Activated CD8-positive, alpha-beta T cell treated with anti-CD3 and anti-CD28 coated beads for 36 hours (primary cell): ENCODE data around the gene ATL1. TPM values are rescaled to one million over a fixed set of nuclear protein-coding genes. Genes with fewer than 3 reads are reported as not detected.

Experiments
- ATAC-seq: fragments of 200-7000 bp; cut with Tn5 transposase; one replicate; pipeline ENCODE4 v1.10.0; 2021; ENCODE audit warnings: mild to moderate bottlenecking, moderate library complexity
- CTCF ChIA-PET: fragments of 350-600 bp; sonication (Branson Sonifier 250); formaldehyde crosslinking; loops from one replicate; lab custom pipeline; 2021; ENCODE audit warnings: antibody characterized with exemption; lab: Charles Lee
- POLR2A ChIA-PET: fragments of 350-600 bp; sonication (Branson Sonifier 250); formaldehyde crosslinking; loops from one replicate; lab custom pipeline; 2021; ENCODE audit warnings: antibody characterized with exemption; lab: Charles Lee
- DNase-seq: peaks from one replicate; pipeline ENCODE4 v3.0.0-alpha.2; 2020
- H3K27ac Mint-ChIP-seq: one replicate; pipeline ENCODE4 v1.8.0; 2021; ENCODE audit warnings: mild to moderate bottlenecking, mixed read lengths
- H3K27me3 Mint-ChIP-seq: one replicate; pipeline ENCODE4 v1.8.0; 2021; ENCODE audit warnings: mixed read lengths
- H3K36me3 Mint-ChIP-seq: one replicate; pipeline ENCODE4 v1.8.0; 2021; ENCODE audit warnings: low read depth, mixed read lengths
- H3K4me1 Mint-ChIP-seq: one replicate; pipeline ENCODE4 v1.8.0; 2021; ENCODE audit warnings: low read depth, mixed read lengths
- H3K4me3 Mint-ChIP-seq: one replicate; pipeline ENCODE4 v1.8.0; 2021; ENCODE audit warnings: mild to moderate bottlenecking, moderate library complexity, mixed read lengths
- H3K9me3 Mint-ChIP-seq: one replicate; pipeline ENCODE4 v1.8.0; 2021; ENCODE audit warnings: mixed read lengths
- intact Hi-C: fragments of 100-400 bp; cut with micrococcal nuclease; formaldehyde crosslinking; loops from one replicate; pipeline ENCODE4 v1.10.0; 2022
- total RNA-seq, 2 experiments: library from RNA; stranded (reverse); gene quantifications; one replicate each; pipeline ENCODE4 v1.2.3, GENCODE V29; 2021
- TF ChIP-seq, protein P1 (sequence below): fragments of 200-600 bp; IDR thresholded peaks from one replicate; pipeline ENCODE4 v1.8.0; 2022; ENCODE audit warnings: antibody characterized with exemption, mild to moderate bottlenecking

The ATL1 gene
- total RNA-seq, 2 experiments from 2014 or later, result 0.81 to 1.1 TPM

DNA sequence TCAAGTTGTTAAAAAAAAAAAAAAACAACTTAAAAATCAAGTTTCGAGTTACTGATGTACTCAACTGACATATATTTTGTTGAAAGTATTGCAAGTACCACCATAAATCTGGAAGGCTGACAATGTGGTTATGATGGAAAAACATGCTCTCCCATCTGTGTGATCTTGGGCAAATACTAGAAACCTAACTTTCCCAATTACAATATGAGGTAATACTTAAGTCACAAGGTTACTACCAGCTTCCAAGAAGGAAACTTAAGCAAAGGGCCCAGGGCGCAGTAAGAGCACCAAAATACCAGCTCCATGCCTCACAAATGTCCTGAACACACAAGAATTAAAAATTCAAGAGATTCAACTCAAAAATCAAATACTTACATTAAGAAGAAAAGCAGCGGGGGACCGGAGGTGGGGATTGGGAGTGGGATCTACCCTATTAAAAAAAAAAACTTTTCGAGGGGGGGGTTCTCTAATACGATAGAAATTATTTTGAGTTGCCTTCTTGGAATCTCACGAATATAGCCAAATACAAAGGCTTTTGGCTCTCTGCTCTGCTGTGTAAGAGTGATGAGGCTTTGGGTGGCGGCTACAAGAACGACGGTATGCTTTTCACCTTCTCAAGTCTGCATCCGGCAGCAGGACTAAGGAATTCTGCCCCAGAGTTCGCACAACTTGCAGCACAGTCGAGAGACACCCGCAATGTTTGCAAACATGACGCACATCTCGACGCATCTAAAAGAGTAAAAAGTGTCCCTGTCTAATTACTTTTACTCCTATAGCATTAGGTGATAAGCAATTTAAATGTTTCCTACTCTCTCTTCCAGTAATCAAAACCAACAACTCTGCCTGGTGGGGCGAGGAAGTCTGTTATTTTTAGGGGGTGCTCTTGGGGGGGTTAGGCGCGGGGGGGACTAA is 107.1 kb downstream of the ATL1 start:
- Mint-ChIP-seq H3K27me3 (no peaks in the 10 kb centered on the region), H3K36me3 (peaks cover 10% of the 10 kb centered on the region), H3K9me3 (no peaks in the 10 kb centered on the region), H3K4me3 (no peak overlapping the region), H3K4me1 (peaks cover 12% of the 10 kb centered on the region), H3K27ac (peak overlapping the region; percentile 70)
- DNase-seq, result peak; percentile 33
- ChIA-PET POLR2A (interaction anchor here (1.5 kb wide), 1 partner anchor 70 kb away, joined by 5 read pairs; no protein-coding TSS in a partner anchor), CTCF (interaction anchor here (0.8 to 2.1 kb wide), 8 partner anchors 47 to 346 kb away, joined by 3 to 10 read pairs (median 4); no protein-coding TSS in a partner anchor)
- intact Hi-C loops, result no loop called here
- TF ChIP-seq, protein P1, sequence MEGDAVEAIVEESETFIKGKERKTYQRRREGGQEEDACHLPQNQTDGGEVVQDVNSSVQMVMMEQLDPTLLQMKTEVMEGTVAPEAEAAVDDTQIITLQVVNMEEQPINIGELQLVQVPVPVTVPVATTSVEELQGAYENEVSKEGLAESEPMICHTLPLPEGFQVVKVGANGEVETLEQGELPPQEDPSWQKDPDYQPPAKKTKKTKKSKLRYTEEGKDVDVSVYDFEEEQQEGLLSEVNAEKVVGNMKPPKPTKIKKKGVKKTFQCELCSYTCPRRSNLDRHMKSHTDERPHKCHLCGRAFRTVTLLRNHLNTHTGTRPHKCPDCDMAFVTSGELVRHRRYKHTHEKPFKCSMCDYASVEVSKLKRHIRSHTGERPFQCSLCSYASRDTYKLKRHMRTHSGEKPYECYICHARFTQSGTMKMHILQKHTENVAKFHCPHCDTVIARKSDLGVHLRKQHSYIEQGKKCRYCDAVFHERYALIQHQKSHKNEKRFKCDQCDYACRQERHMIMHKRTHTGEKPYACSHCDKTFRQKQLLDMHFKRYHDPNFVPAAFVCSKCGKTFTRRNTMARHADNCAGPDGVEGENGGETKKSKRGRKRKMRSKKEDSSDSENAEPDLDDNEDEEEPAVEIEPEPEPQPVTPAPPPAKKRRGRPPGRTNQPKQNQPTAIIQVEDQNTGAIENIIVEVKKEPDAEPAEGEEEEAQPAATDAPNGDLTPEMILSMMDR, result no peak
- no peak for ATAC-seq

DNA sequence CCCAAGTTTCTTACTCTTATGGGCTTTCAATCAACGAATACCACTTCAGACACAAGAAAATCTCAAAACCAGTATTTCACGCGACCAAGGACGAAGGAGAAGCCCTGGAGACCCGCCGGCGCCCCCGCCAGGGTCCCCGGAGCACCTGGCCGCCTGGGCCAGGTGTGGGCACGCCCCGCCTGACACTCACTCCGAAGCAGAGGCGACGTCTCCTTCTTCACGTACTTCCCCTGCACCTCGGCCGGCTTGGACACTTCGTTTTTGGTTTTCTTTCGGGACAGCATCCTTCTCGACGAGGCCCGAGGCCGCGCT is 107.7 kb downstream of the ATL1 start:
- intact Hi-C loops, result no loop called here
- H3K27me3 Mint-ChIP-seq, result no peaks in the 10 kb centered on the region
- H3K27ac Mint-ChIP-seq, result peak overlapping the region; percentile 70
- no peaks in the 10 kb centered on the region for H3K9me3 Mint-ChIP-seq
- H3K4me1 Mint-ChIP-seq, result peaks cover 12% of the 10 kb centered on the region
- ChIA-PET CTCF (interaction anchor here (0.9 to 1.0 kb wide), 4 partner anchors 9 to 193 kb away, joined by 3 read pairs; no protein-coding TSS in a partner anchor), POLR2A (interaction anchor here (1.0 to 1.9 kb wide), 7 partner anchors 10 to 207 kb away, joined by 3 to 9 read pairs (median 5); no protein-coding TSS in a partner anchor)
- peak; percentile 41 for DNase-seq
- TF ChIP-seq, protein P1, result no peak
- ATAC-seq, result peak; percentile 34
- peaks cover 10% of the 10 kb centered on the region for H3K36me3 Mint-ChIP-seq
- H3K4me3 Mint-ChIP-seq, result no peak overlapping the region

DNA sequence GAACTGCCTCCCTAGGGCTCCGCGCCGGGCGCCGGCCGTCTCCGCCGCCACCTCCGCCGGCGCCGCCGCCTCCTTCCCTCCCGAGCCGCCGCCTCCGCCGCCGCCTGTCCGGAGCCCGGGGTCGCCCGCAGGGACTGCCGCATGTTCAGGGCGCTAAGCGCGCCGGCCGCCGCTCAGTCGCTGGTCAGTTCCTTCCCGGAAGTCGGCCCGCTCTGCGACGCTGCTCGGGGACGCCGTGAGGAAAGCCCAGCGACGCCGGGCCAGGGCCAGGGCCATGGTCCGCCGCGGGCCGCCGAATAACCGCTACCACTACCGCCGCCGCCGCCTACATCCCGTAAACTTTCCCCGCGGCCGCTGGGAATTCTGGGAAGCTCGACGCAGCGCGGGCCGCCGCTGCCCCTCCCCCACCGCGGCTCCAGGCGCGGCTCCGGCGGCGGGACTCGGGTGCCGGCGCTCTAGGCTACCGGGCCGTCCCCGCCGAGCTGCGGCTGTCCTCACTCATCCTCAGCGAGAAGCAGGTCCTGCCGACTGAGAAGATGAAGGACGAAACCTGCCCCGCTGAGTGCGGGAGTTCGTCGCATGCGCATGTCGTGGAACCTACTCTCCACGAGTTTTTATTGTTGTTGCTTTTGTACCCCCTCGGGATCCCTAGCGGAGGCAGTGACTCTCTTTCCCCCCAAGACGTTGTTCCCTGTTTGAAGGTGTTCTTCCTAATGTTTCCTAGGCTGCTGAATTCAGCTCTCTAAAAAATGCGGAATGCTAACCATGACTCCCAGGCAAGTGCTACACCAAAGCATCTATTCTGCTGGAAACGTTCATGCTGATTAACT is 108.3 kb downstream of the ATL1 start, which contains the start of gene SAV1:
Gene SAV1 (minus strand): TSS at position 311 of the 830 bp plus-strand sequence. CDS start 339 bp downstream, outside the sequence.
- H3K4me1 Mint-ChIP-seq, result peaks cover 12% of the 10 kb centered on the region
- CTCF ChIA-PET, result interaction anchor here (0.9 to 1.0 kb wide), 4 partner anchors 10 to 192 kb away, joined by 3 read pairs; no protein-coding TSS in a partner anchor
- TF ChIP-seq, protein P1, result no peak
- DNase-seq (peak; percentile 63), ATAC-seq (peak; percentile 74)
- peaks cover 8% of the 10 kb centered on the region for H3K36me3 Mint-ChIP-seq
- H3K9me3 Mint-ChIP-seq, result no peaks in the 10 kb centered on the region
- POLR2A ChIA-PET, result interaction anchor here (0.5 to 1.9 kb wide), 15 partner anchors 9 to 357 kb away, joined by 3 to 9 read pairs (median 4); no protein-coding TSS in a partner anchor
- H3K27me3 Mint-ChIP-seq, result no peaks in the 10 kb centered on the region
- peak within 1 kb of the TSS; percentile 70 for H3K27ac Mint-ChIP-seq
- intact Hi-C loops, result no loop called here
- H3K4me3 Mint-ChIP-seq, result no peak within 1 kb of the TSS

DNA sequence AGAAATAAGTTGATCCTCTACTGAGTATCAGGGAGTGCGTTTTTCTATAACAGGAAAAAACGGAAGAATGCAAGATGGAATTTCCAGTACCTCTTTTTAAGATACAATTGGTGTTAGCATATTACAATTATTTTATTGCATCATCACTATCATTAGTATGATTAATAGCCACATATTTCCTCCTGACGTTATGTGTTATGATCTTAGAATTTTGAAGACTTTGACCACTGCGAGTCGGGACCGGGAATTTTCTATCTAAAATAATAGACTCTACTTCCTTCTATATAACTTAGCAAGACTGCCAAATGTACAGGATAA is 108.8 kb downstream of the ATL1 start:
- TF ChIP-seq, protein P1, result no peak
- no peak for ATAC-seq
- ChIA-PET POLR2A (interaction anchor here (0.5 to 1.9 kb wide), 15 partner anchors 9 to 358 kb away, joined by 3 to 9 read pairs (median 4); no protein-coding TSS in a partner anchor), CTCF (interaction anchor here (0.9 to 1.0 kb wide), 3 partner anchors 10 to 192 kb away, joined by 3 read pairs; no protein-coding TSS in a partner anchor)
- H3K36me3 Mint-ChIP-seq, result peaks cover 6% of the 10 kb centered on the region
- DNase-seq, result no peak
- H3K27ac Mint-ChIP-seq, result no peak overlapping the region
- no peaks in the 10 kb centered on the region for H3K9me3 Mint-ChIP-seq
- H3K4me3 Mint-ChIP-seq, result no peak overlapping the region
- peaks cover 11% of the 10 kb centered on the region for H3K4me1 Mint-ChIP-seq
- H3K27me3 Mint-ChIP-seq, result no peaks in the 10 kb centered on the region
- intact Hi-C loops, result no loop called here
